SH-SY5Y (cell line): ENCODE measurements around the gene CLIC6.

Source experiments
- GATA2 ChIP-seq: IDR thresholded peaks from 2 replicates; pipeline ENCODE4 v1.6.1; 2011; ENCODE audit warnings: mild to moderate bottlenecking, low read depth, low read length
- GATA3 ChIP-seq: IDR thresholded peaks from 2 replicates; pipeline ENCODE4 v1.6.1; 2011; ENCODE audit warnings: low read depth, mild to moderate bottlenecking, low read length, moderate library complexity

Gene CLIC6

DNA sequence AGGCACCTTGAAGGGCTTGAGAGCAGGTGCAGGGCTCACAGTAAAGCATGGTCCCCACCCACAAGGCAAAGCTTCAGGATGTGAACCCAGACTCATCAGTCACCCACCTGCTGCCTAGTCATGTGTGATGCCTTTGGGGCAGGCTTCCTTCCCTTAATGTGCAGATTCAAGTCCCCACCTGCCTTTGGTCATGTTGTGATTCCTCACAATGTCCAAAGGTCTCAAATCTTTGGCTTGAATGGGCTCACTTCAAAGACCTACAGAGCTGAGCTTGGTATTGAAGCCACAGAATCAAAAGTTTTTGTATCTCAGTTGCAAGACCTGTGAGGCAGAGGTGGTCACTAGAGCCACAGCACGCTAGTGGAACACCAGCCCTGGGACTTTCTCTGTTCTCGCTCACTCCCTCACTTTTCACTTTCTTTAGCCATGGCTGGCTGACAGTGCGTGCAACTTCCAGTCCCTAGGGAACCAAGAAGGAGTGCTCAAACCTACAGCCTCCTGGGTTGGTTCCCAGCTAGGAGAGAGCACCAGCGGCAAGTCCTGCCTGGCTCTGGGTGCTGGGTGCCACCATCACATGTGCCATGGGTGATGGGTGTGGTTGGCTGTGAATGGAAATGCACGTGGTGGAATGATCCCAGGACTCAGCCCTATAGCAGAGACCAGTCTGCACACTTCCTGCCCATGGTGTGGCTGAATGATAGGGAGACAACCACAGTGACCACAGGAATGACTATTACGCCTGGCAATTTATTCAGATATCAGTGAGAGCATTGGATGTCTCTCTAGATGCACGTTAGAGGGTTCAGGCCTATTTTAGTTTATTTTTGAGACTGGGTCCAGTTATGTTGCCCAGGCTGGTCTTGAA is 26.4 kb upstream of the CLIC6 start:
- TF ChIP-seq GATA2, result no peak
- no peak for TF ChIP-seq GATA3

- TF ChIP-seq GATA2, result no peak
- TF ChIP-seq GATA3, result no peak
Measured at GRCh38 chr21:34644825-34645224, 24.0 kb upstream of the CLIC6 start.

GRCh38 chr21:34647555-34647954 is 21.2 kb upstream of the CLIC6 start:
- TF ChIP-seq GATA3 (no peak), GATA2 (no peak)

- TF ChIP-seq GATA2, result no peak
- TF ChIP-seq GATA3, result no peak
Measured at GRCh38 chr21:34648739-34649297, 20.0 kb upstream of the CLIC6 start.

- TF ChIP-seq GATA2 (no peak), GATA3 (no peak)
Measured at GRCh38 chr21:34649400-34649799, 19.4 kb upstream of the CLIC6 start.

- TF ChIP-seq GATA2 (no peak), GATA3 (no peak)
Measured at GRCh38 chr21:34650861-34651431, 17.8 kb upstream of the CLIC6 start.

DNA sequence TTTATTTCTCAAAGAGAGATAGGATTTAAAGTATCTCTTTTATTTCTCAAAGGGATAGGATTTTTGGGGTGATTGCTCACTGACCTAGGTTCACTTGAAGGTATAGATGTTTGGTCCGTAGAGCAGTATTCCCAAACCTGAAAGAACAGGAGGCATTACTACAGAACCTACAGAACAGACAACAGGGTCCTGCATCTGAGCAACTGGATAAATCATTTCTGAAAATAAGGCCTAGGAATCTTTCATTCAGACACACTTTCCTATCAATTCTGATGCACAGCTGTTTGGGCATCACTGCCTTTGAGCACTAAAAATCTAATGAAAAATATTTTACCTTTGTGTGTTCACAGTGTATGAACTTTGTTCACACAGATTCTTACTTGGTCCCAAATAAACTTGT is 17.2 kb upstream of the CLIC6 start:
- TF ChIP-seq GATA2, result no peak
- TF ChIP-seq GATA3, result no peak

GRCh38 chr21:34653522-34653921 is 15.3 kb upstream of the CLIC6 start:
- no peak for TF ChIP-seq GATA2
- TF ChIP-seq GATA3, result no peak

DNA sequence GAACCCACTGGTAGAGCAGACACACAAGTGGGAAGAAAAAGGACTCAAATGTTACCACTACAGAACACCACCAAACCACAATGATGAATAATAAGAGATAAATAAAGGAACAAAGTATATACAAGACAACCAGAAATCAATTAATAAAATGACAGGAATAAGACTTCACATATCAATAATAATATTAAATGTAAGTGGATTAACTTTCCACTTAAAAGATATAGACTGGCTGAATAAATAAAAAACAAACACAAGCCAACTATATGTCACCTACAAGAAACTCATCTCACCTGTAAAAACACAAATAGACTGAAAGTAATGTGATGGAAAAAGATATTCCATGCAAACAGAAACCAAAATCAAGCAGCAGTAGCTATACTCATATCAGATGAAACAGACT is 6.9 kb upstream of the CLIC6 start:
- TF ChIP-seq GATA2 (no peak), GATA3 (no peak)

- TF ChIP-seq GATA3 (no peak), GATA2 (no peak)
Measured at GRCh38 chr21:34667761-34668160, 1.0 kb upstream of the CLIC6 start.

DNA sequence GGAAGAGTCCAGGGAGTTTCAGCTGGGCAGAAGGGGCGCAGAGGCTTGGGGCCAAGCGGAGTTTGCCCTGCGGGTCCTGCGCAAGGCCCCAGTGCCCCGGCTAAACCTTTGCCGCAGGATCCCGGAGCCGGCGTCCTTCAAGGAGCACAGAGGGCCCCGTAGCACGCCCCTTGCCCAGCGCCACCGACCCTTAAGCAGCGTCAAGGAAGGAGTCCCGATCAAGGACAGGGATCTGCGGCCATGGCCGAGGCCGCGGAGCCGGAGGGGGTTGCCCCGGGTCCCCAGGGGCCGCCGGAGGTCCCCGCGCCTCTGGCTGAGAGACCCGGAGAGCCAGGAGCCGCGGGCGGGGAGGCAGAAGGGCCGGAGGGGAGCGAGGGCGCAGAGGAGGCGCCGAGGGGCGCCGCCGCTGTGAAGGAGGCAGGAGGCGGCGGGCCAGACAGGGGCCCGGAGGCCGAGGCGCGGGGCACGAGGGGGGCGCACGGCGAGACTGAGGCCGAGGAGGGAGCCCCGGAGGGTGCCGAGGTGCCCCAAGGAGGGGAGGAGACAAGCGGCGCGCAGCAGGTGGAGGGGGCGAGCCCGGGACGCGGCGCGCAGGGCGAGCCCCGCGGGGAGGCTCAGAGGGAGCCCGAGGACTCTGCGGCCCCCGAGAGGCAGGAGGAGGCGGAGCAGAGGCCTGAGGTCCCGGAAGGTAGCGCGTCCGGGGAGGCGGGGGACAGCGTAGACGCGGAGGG is 520 bp downstream of the CLIC6 start:
- TF ChIP-seq GATA2, result no peak
- TF ChIP-seq GATA3, result no peak

GRCh38 chr21:34670220-34670961 is 1.6 kb downstream of the CLIC6 start:
- TF ChIP-seq GATA3, result no peak
- no peak for TF ChIP-seq GATA2

DNA sequence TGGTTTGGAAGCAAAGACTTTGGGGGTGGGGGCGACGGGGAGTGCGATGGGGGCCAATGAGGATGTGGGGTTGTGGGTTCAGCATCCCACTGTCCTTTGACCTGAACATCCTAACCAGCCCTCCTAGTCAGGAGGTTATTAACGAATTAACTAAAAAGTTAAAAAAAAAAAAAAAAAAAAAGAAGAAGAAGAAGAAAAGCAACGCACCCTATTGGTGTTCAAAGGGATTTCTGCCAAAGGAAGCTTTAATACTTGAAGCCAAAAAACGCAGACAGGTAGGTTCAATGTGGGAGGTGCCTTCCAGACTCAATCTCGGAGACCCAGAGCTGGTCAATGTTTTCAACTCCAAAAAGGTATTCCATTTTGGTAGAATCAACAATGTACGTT is 2.2 kb downstream of the CLIC6 start:
- no peak for TF ChIP-seq GATA2
- no peak for TF ChIP-seq GATA3

GRCh38 chr21:34671462-34671861 is 2.7 kb downstream of the CLIC6 start:
- TF ChIP-seq GATA2 (no peak), GATA3 (no peak)

GRCh38 chr21:34671891-34672290 is 3.1 kb downstream of the CLIC6 start:
- TF ChIP-seq GATA2, result no peak
- TF ChIP-seq GATA3, result no peak

DNA sequence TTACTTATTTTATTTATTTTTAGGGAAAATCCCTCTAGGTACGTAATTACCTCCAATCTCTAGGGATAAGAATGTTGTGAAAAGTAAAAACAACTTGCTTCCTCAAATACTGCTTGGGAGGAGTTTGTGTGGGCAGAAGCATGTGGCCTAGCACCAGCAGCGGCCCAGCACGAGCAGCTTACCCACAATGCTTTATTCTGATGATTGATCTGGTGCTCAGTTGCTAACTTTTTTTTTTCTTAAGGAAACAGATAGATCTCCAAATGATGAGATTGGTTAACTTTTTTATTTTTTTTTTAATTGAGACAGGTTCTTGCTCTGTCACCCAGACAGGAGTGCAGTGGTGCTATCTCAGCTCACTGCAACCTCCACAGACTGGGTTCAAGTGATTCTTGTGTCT is 4.2 kb downstream of the CLIC6 start:
- no peak for TF ChIP-seq GATA3
- no peak for TF ChIP-seq GATA2
